Activated CD8-positive, alpha-beta T cell treated with anti-CD3 and anti-CD28 coated beads for 36 hours (primary cell): Measurements from ENCODE around the gene PNISR. TPM values are rescaled to one million over a fixed set of nuclear protein-coding genes. Genes with fewer than 3 reads are reported as not detected.

ENCODE experiments used
- ATAC-seq: fragments of 200-7000 bp; cut with Tn5 transposase; one replicate; pipeline ENCODE4 v1.10.0; 2021; ENCODE audit warnings: mild to moderate bottlenecking, moderate library complexity
- CTCF ChIA-PET: fragments of 350-600 bp; sonication (Branson Sonifier 250); formaldehyde crosslinking; loops from one replicate; lab custom pipeline; 2021; ENCODE audit warnings: antibody characterized with exemption; lab: Charles Lee
- POLR2A ChIA-PET: fragments of 350-600 bp; sonication (Branson Sonifier 250); formaldehyde crosslinking; loops from one replicate; lab custom pipeline; 2021; ENCODE audit warnings: antibody characterized with exemption; lab: Charles Lee
- DNase-seq: peaks from one replicate; pipeline ENCODE4 v3.0.0-alpha.2; 2020
- H3K27ac Mint-ChIP-seq: one replicate; pipeline ENCODE4 v1.8.0; 2021; ENCODE audit warnings: mild to moderate bottlenecking, mixed read lengths
- H3K27me3 Mint-ChIP-seq: one replicate; pipeline ENCODE4 v1.8.0; 2021; ENCODE audit warnings: mixed read lengths
- H3K36me3 Mint-ChIP-seq: one replicate; pipeline ENCODE4 v1.8.0; 2021; ENCODE audit warnings: low read depth, mixed read lengths
- H3K4me1 Mint-ChIP-seq: one replicate; pipeline ENCODE4 v1.8.0; 2021; ENCODE audit warnings: low read depth, mixed read lengths
- H3K4me3 Mint-ChIP-seq: one replicate; pipeline ENCODE4 v1.8.0; 2021; ENCODE audit warnings: mild to moderate bottlenecking, moderate library complexity, mixed read lengths
- H3K9me3 Mint-ChIP-seq: one replicate; pipeline ENCODE4 v1.8.0; 2021; ENCODE audit warnings: mixed read lengths
- intact Hi-C: fragments of 100-400 bp; cut with micrococcal nuclease; formaldehyde crosslinking; loops from one replicate; pipeline ENCODE4 v1.10.0; 2022
- total RNA-seq, 2 experiments: library from RNA; stranded (reverse); gene quantifications; one replicate each; pipeline ENCODE4 v1.2.3, GENCODE V29; 2021
- TF ChIP-seq, protein P1 (sequence below): fragments of 200-600 bp; IDR thresholded peaks from one replicate; pipeline ENCODE4 v1.8.0; 2022; ENCODE audit warnings: antibody characterized with exemption, mild to moderate bottlenecking

PNISR gene
- total RNA-seq, 2 experiments from 2014 or later, result 121 to 126 TPM

- POLR2A ChIA-PET, result interaction anchor here (1.4 to 2.3 kb wide), 3 partner anchors 9 to 145 kb away, joined by 6 to 8 read pairs (median 7); partner anchors contain the start of genes CCNC and COQ3
- CTCF ChIA-PET, result interaction anchor here (1.0 to 2.7 kb wide), 4 partner anchors 10 to 322 kb away, joined by 3 to 16 read pairs (median 4); partner anchors contain the start of gene COQ3
- intact Hi-C loops, result no loop called here
These were observed 1.1 kb downstream of the PNISR start for GRCh38 chr6:99424022-99424421.

DNA sequence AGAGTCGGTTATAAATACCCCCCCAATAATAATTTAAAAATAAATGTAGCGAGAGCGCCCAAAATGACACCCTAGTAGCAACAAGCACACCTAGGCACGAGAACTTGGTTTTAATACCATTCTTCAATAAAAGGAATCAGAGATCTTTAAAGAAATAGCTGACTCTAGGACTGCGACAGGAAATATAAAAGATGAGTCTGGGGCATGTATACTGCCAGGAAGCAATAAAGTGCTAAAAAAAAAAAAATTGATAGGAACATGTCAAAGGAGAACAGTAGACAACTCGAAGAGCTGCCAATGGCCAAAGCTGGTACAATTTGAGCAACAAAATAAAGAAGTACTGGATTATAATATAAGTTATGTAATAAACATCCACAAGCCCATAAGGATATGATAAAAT is 2.2 kb downstream of the PNISR start:
- peak overlapping the region; percentile 79 for H3K4me3 Mint-ChIP-seq
- H3K27me3 Mint-ChIP-seq, result no peaks in the 10 kb centered on the region
- CTCF ChIA-PET, result interaction anchor here (1.1 to 1.2 kb wide), 2 partner anchors 10 to 12 kb away, joined by 3 to 5 read pairs; no protein-coding TSS in a partner anchor
- no peak for ATAC-seq
- peaks cover 40% of the 10 kb centered on the region for H3K36me3 Mint-ChIP-seq
- TF ChIP-seq, protein P1, sequence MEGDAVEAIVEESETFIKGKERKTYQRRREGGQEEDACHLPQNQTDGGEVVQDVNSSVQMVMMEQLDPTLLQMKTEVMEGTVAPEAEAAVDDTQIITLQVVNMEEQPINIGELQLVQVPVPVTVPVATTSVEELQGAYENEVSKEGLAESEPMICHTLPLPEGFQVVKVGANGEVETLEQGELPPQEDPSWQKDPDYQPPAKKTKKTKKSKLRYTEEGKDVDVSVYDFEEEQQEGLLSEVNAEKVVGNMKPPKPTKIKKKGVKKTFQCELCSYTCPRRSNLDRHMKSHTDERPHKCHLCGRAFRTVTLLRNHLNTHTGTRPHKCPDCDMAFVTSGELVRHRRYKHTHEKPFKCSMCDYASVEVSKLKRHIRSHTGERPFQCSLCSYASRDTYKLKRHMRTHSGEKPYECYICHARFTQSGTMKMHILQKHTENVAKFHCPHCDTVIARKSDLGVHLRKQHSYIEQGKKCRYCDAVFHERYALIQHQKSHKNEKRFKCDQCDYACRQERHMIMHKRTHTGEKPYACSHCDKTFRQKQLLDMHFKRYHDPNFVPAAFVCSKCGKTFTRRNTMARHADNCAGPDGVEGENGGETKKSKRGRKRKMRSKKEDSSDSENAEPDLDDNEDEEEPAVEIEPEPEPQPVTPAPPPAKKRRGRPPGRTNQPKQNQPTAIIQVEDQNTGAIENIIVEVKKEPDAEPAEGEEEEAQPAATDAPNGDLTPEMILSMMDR, result no peak
- intact Hi-C loops, result no loop called here
- DNase-seq, result no peak
- peak overlapping the region; percentile 62 for H3K27ac Mint-ChIP-seq
- peaks cover 65% of the 10 kb centered on the region for H3K4me1 Mint-ChIP-seq
- H3K9me3 Mint-ChIP-seq, result no peaks in the 10 kb centered on the region
- POLR2A ChIA-PET, result interaction anchor here (1.0 to 1.6 kb wide), 2 partner anchors 11 to 32 kb away, joined by 3 to 4 read pairs; no protein-coding TSS in a partner anchor

More at GRCh38 chr6:99424022-99424421, 1.1 kb downstream of the PNISR start:
- Mint-ChIP-seq H3K4me3 (peak overlapping the region; percentile 79), H3K9me3 (no peaks in the 10 kb centered on the region), H3K27ac (peak overlapping the region; percentile 79), H3K36me3 (peaks cover 43% of the 10 kb centered on the region), H3K4me1 (peaks cover 64% of the 10 kb centered on the region), H3K27me3 (no peaks in the 10 kb centered on the region)
- DNase-seq, result no peak
- ATAC-seq, result no peak
- TF ChIP-seq, protein P1, result no peak

DNA sequence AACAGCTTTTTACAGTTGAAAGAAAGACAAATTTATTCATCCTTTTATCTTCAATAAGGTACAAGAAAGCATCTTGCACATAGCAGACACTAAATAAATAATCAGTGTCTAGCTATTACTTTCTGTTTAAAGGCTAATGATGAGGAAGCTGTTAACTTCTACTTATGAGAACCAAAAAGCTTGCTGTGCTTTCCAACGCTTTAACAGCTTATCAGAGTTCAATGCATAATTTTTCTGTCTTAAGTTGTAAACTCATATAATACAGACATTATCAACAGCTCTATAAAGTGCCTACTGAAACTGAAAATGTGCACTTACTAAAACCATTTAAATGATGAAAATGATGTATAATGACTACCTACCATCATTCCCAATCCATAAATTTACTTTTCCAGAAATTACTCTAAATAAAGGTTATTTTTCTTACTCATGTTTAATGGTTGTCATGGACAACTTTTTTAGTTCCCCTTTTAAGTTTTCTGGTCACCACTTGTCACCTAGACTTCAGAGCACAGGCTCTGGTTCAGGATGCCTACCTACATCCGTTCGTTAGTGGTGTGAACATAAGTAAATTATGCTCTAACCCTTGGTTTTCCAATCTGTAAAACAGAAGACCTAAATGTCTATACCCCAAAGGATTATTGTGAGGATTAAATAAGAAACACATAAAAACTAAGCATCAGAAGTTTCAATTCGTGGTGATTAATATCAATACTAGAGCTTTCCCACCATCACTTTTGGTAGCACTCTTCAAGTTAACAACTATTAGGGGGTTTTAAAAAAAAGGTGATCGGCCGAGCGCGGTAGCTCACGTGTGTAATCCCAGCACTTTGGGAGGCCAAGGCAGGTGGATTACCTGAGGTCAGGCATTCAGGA is 8.0 kb downstream of the PNISR start:
- Mint-ChIP-seq H3K36me3 (peaks cover 23% of the 10 kb centered on the region), H3K4me1 (peaks cover 65% of the 10 kb centered on the region), H3K27ac (peak overlapping the region; percentile 76), H3K4me3 (peak overlapping the region; percentile 36), H3K27me3 (no peaks in the 10 kb centered on the region), H3K9me3 (no peaks in the 10 kb centered on the region)
- intact Hi-C loops, result no loop called here
- ATAC-seq, result peak; percentile 55
- no peak for DNase-seq
- ChIA-PET POLR2A (interaction anchor here (0.6 to 1.2 kb wide), 3 partner anchors 9 to 23 kb away, joined by 3 to 4 read pairs (median 3); partner anchors contain the start of gene COQ3), CTCF (interaction anchor here (1.4 to 1.8 kb wide), 2 partner anchors 21 to 87 kb away, joined by 4 to 8 read pairs; no protein-coding TSS in a partner anchor)
- TF ChIP-seq, protein P1, result no peak

- H3K36me3 Mint-ChIP-seq, result peaks cover 18% of the 10 kb centered on the region
- DNase-seq (no peak), ATAC-seq (no peak)
- H3K4me3 Mint-ChIP-seq, result no peak overlapping the region
- intact Hi-C loops, result no loop called here
- H3K9me3 Mint-ChIP-seq, result no peaks in the 10 kb centered on the region
- TF ChIP-seq, protein P1, result no peak
- H3K27ac Mint-ChIP-seq, result peak overlapping the region; percentile 42
- CTCF ChIA-PET, result interaction anchor here (1.4 to 1.8 kb wide), 2 partner anchors 20 to 86 kb away, joined by 4 to 8 read pairs; no protein-coding TSS in a partner anchor
- no peaks in the 10 kb centered on the region for H3K27me3 Mint-ChIP-seq
- POLR2A ChIA-PET, result interaction anchor here (0.6 to 1.2 kb wide), 2 partner anchors 14 to 22 kb away, joined by 3 to 4 read pairs; partner anchors contain the start of gene COQ3
- H3K4me1 Mint-ChIP-seq, result peaks cover 63% of the 10 kb centered on the region
These were observed 8.9 kb downstream of the PNISR start for GRCh38 chr6:99416226-99416625.
